OCI-LY1 (cell line): ENCODE measurements around the gene FBXW7.
A peak's percentile ranks its signal among the peaks of the same experiment; 100 is the strongest.

Source experiments
- H2AFZ ChIP-seq: fragments of 200-600 bp; sonication (generic), shearing (Covaris generic); 2 replicates; pipeline ENCODE4 v1.6.0; 2014; ENCODE audit warnings: antibody characterized with exemption, mild to moderate bottlenecking, low read length
- H3F3A ChIP-seq: fragments of 200-600 bp; sonication (generic), shearing (Covaris generic); 2 replicates; pipeline ENCODE4 v1.6.0; 2014; ENCODE audit warnings: mild to moderate bottlenecking, antibody characterized with exemption, low read length, moderate library complexity; ENCODE audit not compliant: insufficient read depth
- H3K27ac ChIP-seq: fragments of 200-600 bp; sonication (generic); 2 replicates; pipeline ENCODE4 v1.5.1; 2014; ENCODE audit warnings: low read length, mixed run types, mild to moderate bottlenecking, low read depth; ENCODE audit not compliant: poor library complexity, severe bottlenecking
- H3K27me3 ChIP-seq: fragments of 200-600 bp; sonication (generic); 2 replicates; pipeline ENCODE4 v1.6.0; 2014; ENCODE audit warnings: antibody characterized with exemption, mild to moderate bottlenecking, low read length, moderate library complexity; ENCODE audit not compliant: insufficient read depth
- H3K36me3 ChIP-seq: fragments of 200-600 bp; sonication (generic); 2 replicates; pipeline ENCODE4 v1.6.1; 2014; ENCODE audit warnings: mild to moderate bottlenecking, antibody characterized with exemption, low read length, moderate library complexity, mixed read lengths; ENCODE audit not compliant: insufficient read depth
- H3K4me1 ChIP-seq: fragments of 200-600 bp; sonication (generic); 2 replicates; pipeline ENCODE4 v1.5.1; 2014; ENCODE audit warnings: mild to moderate bottlenecking, low read length, moderate library complexity; ENCODE audit not compliant: insufficient read depth, severe bottlenecking
- H3K4me2 ChIP-seq: fragments of 200-600 bp; sonication (generic), shearing (Covaris generic); 2 replicates; pipeline ENCODE4 v1.6.1; 2014; ENCODE audit warnings: low read length
- H3K4me3 ChIP-seq: fragments of 200-600 bp; sonication (generic); 2 replicates; pipeline ENCODE4 v1.5.1; 2014; ENCODE audit warnings: low read length, low read depth, mild to moderate bottlenecking, mixed read lengths; ENCODE audit not compliant: poor library complexity, severe bottlenecking
- H3K79me2 ChIP-seq: fragments of 200-600 bp; shearing (Covaris generic); 2 replicates; pipeline ENCODE4 v1.6.1; 2016; ENCODE audit warnings: mixed run types, low read length, mixed read lengths; ENCODE audit not compliant: insufficient read depth
- H3K9ac ChIP-seq: fragments of 200-600 bp; sonication (generic), shearing (Covaris generic); 2 replicates; pipeline ENCODE4 v1.6.1; 2014; ENCODE audit warnings: mild to moderate bottlenecking, low read length, mixed read lengths
- H3K9me2 ChIP-seq: fragments of 200-600 bp; sonication (generic), shearing (Covaris generic); 2 replicates; pipeline ENCODE4 v1.6.1; 2014; ENCODE audit warnings: low read depth, mild to moderate bottlenecking, low read length, mixed read lengths
- H3K9me3 ChIP-seq: fragments of 200-600 bp; shearing (Covaris generic); 2 replicates; pipeline ENCODE4 v1.6.1; 2014; ENCODE audit warnings: low read length, mixed read lengths
- H4K20me1 ChIP-seq: fragments of 200-600 bp; sonication (generic), shearing (Covaris generic); 2 replicates; pipeline ENCODE4 v1.6.0; 2016; ENCODE audit warnings: mild to moderate bottlenecking, low read length; ENCODE audit not compliant: insufficient read depth
- CTCF ChIP-seq: fragments of 200-600 bp; sonication (generic), shearing (Covaris generic); IDR thresholded peaks from 2 replicates; pipeline ENCODE4 v1.5.1; 2017; ENCODE audit warnings: mild to moderate bottlenecking, antibody characterized with exemption, low read length, moderate library complexity, mixed read lengths
- EZH2 ChIP-seq: fragments of 200-600 bp; sonication (generic), shearing (Covaris generic); IDR thresholded peaks from 2 replicates; pipeline ENCODE4 v1.8.0; 2017; ENCODE audit warnings: borderline replicate concordance, mixed run types, mild to moderate bottlenecking, antibody characterized with exemption, low read length, moderate library complexity, mixed read lengths

The FBXW7 gene

DNA sequence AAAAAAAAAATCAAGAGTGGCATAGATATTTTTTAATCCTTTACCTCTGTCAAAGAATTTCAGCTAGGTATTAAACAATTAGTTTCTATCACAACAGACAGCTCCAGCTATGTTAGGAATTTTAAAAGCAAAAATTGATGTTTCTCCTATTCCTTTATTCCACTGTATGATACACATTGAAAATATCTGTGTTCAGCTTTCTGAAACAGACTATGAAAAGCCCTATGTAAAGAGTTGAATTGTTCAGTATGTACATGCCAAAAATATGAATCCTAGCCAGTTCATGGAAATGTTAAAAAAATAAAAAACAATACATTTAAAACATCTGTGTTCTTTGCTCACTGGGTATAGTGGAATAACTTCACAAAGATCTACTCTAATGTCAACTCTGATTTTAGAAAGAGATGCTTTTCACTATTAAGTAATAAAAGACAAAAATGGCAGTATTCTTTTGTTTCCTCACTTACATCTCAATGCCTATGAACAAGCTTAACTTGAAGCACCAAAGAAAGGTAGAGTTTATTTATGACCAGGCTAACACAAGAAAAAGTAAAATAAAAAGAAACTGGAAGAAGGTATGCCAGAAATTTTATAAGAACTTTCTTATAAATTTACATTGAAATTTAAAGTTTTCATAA is 32.1 kb downstream of the FBXW7 start:
- H3K27me3 ChIP-seq = no peaks in the 10 kb centered on the region
- no peak overlapping the region for H3K4me3 ChIP-seq
- H3K9me3 ChIP-seq = no peaks in the 10 kb centered on the region
- H2AFZ ChIP-seq = no peak overlapping the region
- TF ChIP-seq EZH2 (no peak), CTCF (no peak)
- H3F3A ChIP-seq = no peaks in the 10 kb centered on the region
- H3K36me3 ChIP-seq = peaks cover 19% of the 10 kb centered on the region; the same call in 1 of the 2 replicates
- no peaks in the 10 kb centered on the region for H3K9me2 ChIP-seq
- H3K79me2 ChIP-seq = peaks cover 88% of the 10 kb centered on the region
- H4K20me1 ChIP-seq = no peaks in the 10 kb centered on the region
- no peak overlapping the region for H3K4me2 ChIP-seq
- H3K27ac ChIP-seq = no peak overlapping the region
- H3K4me1 ChIP-seq = peaks cover 62% of the 10 kb centered on the region
- no peak overlapping the region for H3K9ac ChIP-seq

- Histone ChIP-seq H2AFZ (no peak overlapping the region), H3K4me2 (peak overlapping the region; percentile 73; the same call in 1 of the 2 replicates), H3K27ac (peak overlapping the region; percentile 80), H4K20me1 (no peaks in the 10 kb centered on the region), H3F3A (no peaks in the 10 kb centered on the region), H3K27me3 (no peaks in the 10 kb centered on the region), H3K9me3 (no peaks in the 10 kb centered on the region), H3K36me3 (peaks cover 8% of the 10 kb centered on the region; the same call in 1 of the 2 replicates), H3K4me1 (peaks cover 60% of the 10 kb centered on the region), H3K9ac (peak overlapping the region; percentile 35), H3K4me3 (no peak overlapping the region), H3K79me2 (peaks cover 88% of the 10 kb centered on the region), H3K9me2 (no peaks in the 10 kb centered on the region)
- TF ChIP-seq EZH2 (no peak), CTCF (no peak)
These were observed 33.9 kb downstream of the FBXW7 start for GRCh38 chr4:152501846-152502536.

DNA sequence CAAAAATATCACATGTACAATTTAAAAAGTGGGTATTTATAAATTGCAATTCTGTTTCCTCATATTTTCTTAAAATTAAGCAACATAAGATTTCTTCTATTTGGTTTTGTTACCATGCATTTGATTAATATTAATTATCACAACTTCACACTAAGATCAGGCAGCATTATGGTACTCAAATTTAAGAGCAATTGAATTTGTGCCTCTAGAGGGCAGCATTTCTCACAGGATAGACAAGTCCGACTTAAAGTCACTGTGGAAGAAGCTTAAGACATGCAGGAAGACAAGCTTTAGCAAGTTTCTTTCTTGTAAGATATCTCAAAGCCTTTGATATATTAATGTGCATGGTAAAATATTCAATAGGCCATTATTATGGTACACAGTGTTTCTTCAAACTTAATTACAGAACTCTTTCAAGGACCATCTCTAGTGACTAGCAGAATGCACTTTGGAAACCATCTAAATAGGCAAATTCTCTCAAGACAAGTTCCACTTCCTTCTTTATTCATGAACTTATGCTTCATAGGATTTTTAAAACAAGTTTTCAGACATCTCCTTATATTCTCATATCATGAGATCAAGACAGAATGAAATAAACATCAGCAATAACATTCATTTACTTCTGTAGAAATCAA is 35.0 kb downstream of the FBXW7 start:
- Histone ChIP-seq H3K27me3 (no peaks in the 10 kb centered on the region), H3F3A (no peaks in the 10 kb centered on the region), H4K20me1 (no peaks in the 10 kb centered on the region), H3K4me2 (peak overlapping the region; percentile 73), H3K4me1 (peaks cover 60% of the 10 kb centered on the region), H3K9ac (peak overlapping the region; percentile 23), H3K9me3 (no peaks in the 10 kb centered on the region), H3K79me2 (peaks cover 92% of the 10 kb centered on the region), H3K9me2 (no peaks in the 10 kb centered on the region), H3K36me3 (no peaks in the 10 kb centered on the region), H2AFZ (no peak overlapping the region), H3K4me3 (peak overlapping the region; percentile 21), H3K27ac (peak overlapping the region; percentile 80)
- TF ChIP-seq CTCF (peak; percentile 92), EZH2 (no peak)
